ENCODE results near the gene PDX1.

Gene PDX1

DNA sequence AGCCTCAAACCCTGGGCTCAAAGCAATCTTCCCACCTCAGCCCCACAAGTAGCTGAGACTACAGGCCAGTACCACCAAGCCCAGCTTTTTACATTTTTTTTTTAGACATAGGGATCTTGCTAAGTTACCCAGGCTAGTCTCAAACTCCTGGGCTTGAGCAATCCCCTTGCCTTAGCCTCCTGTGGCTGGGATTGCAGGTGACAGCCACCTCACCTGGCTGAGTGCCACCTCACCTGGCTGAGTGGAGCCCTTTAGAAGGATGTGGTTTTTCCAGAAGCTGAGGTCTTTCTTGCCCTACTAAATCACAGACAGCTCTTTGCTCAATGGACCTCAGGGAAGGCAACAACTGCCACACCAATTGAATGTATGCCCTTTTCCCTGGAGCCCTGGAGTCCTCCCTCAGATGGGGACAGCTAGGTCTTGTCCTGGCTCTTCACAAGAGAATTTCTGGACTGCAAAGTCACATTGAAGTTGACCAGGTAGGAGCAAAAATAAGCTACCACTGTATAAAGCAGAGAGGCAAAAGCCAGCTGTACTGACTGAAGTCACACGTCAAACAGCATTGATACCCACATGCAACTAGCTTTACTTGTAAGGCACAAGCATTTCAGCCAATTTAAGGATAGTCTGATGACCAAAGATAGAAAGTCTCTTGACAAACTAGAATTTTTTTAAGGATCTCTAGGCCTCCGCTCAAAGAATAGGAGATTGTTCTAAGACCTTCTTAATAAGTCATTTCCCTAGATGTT lies 14.0 kb downstream of the PDX1 start:
- Histone ChIP-seq H4K20me1 (ENCODE audit: insufficient read depth, low read length) (no peaks in the 10 kb centered on the region), H3K9me3 (ENCODE audit: insufficient read depth, low read length, severe bottlenecking) (no peaks in the 10 kb centered on the region), H3K79me2 (ENCODE audit: insufficient read depth, low read length) (no peaks in the 10 kb centered on the region), H3K36me3 (ENCODE audit: insufficient read depth, low read length) (no peaks in the 10 kb centered on the region), H3K4me2 (ENCODE audit: insufficient read depth, low read length) (no peak overlapping the region), H3K27me3 (ENCODE audit: insufficient read depth, low read length, poor library complexity) (no peaks in the 10 kb centered on the region), H2AFZ (ENCODE audit: low read depth, low read length) (no peak overlapping the region), H3K4me3 (ENCODE audit: low read depth in 1 of 2, low read length in 2 of 2) (no peak overlapping the region), H3K9ac (ENCODE audit: low read depth, low read length) (no peak overlapping the region), H3K27ac (ENCODE audit: low read length) (no peak overlapping the region), H3K4me1 (ENCODE audit: insufficient read depth, low read length) (no peaks in the 10 kb centered on the region)
- ATAC-seq (ENCODE audit: insufficient read depth, low read depth) (no peak), DNase-seq (no peak)
- TF ChIP-seq, protein P1, sequence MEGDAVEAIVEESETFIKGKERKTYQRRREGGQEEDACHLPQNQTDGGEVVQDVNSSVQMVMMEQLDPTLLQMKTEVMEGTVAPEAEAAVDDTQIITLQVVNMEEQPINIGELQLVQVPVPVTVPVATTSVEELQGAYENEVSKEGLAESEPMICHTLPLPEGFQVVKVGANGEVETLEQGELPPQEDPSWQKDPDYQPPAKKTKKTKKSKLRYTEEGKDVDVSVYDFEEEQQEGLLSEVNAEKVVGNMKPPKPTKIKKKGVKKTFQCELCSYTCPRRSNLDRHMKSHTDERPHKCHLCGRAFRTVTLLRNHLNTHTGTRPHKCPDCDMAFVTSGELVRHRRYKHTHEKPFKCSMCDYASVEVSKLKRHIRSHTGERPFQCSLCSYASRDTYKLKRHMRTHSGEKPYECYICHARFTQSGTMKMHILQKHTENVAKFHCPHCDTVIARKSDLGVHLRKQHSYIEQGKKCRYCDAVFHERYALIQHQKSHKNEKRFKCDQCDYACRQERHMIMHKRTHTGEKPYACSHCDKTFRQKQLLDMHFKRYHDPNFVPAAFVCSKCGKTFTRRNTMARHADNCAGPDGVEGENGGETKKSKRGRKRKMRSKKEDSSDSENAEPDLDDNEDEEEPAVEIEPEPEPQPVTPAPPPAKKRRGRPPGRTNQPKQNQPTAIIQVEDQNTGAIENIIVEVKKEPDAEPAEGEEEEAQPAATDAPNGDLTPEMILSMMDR (IDR thresholded peaks at IDR 0.05; ENCODE audit: borderline replicate concordance, extremely low read depth, low read length, poor library complexity, severe bottlenecking) = no peak
- TF ChIP-seq EZH2 (IDR thresholded peaks at IDR 0.05; ENCODE audit: borderline replicate concordance, low read depth, low read length, severe bottlenecking) = no peak

DNA sequence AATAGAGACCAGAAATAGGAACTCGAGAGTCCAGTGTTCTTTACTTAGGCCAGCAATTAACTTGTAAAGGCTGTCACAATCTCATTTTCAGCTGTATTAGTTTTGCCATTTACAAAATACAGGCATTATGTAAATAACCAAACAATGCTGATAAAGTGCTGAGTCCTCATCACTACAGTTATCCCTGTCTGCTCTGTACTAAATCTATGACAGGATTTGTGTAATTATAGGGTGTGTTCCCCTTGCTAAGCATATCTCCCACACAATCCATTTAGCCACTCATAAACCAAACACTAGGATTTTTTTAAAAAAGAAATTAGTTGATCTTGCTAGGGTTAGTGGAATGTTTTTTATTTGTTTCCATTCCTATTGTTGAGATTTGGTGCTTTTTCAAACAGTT lies 23.2 kb downstream of the PDX1 start:
- Histone ChIP-seq H2AFZ (ENCODE audit: low read depth, low read length) (no peak overlapping the region), H3K79me2 (ENCODE audit: insufficient read depth, low read length) (no peaks in the 10 kb centered on the region), H4K20me1 (ENCODE audit: insufficient read depth, low read length) (no peaks in the 10 kb centered on the region), H3K27me3 (ENCODE audit: insufficient read depth, low read length, poor library complexity) (no peaks in the 10 kb centered on the region), H3K4me1 (ENCODE audit: insufficient read depth, low read length) (no peaks in the 10 kb centered on the region), H3K36me3 (ENCODE audit: insufficient read depth, low read length) (no peaks in the 10 kb centered on the region), H3K4me2 (ENCODE audit: insufficient read depth, low read length) (no peak overlapping the region), H3K9ac (ENCODE audit: low read depth, low read length) (no peak overlapping the region), H3K4me3 (ENCODE audit: low read depth in 1 of 2, low read length in 2 of 2) (no peak overlapping the region), H3K27ac (ENCODE audit: low read length) (no peak overlapping the region), H3K9me3 (ENCODE audit: insufficient read depth, low read length, severe bottlenecking) (peaks cover 7% of the 10 kb centered on the region)
- no peak for DNase-seq
- ATAC-seq (ENCODE audit: insufficient read depth, low read depth) = no peak
- no peak for TF ChIP-seq EZH2 (IDR thresholded peaks at IDR 0.05; ENCODE audit: borderline replicate concordance, low read depth, low read length, severe bottlenecking)
- TF ChIP-seq, protein P1 (IDR thresholded peaks at IDR 0.05; ENCODE audit: borderline replicate concordance, extremely low read depth, low read length, poor library complexity, severe bottlenecking) = no peak

- peak overlapping the region in 1 of 2 experiments; percentile 55; a peak in 2 of 4 replicates for H3K4me3 ChIP-seq (ENCODE audit: low read depth in 1 of 2, low read length in 2 of 2)
- H3K9ac ChIP-seq (ENCODE audit: low read depth, low read length) = peak overlapping the region; percentile 58
- no peak for DNase-seq
- H3K27me3 ChIP-seq (ENCODE audit: insufficient read depth, low read length, poor library complexity) = peaks cover 9% of the 10 kb centered on the region
- H3K27ac ChIP-seq (ENCODE audit: low read length) = no peak overlapping the region
- no peaks in the 10 kb centered on the region for H3K79me2 ChIP-seq (ENCODE audit: insufficient read depth, low read length)
- peak overlapping the region; percentile 87 for H3K4me2 ChIP-seq (ENCODE audit: insufficient read depth, low read length)
- peak overlapping the region; percentile 86 for H2AFZ ChIP-seq (ENCODE audit: low read depth, low read length)
- no peak for ATAC-seq (ENCODE audit: insufficient read depth, low read depth)
- TF ChIP-seq EZH2 (IDR thresholded peaks at IDR 0.05; ENCODE audit: borderline replicate concordance, low read depth, low read length, severe bottlenecking) = no peak
- no peaks in the 10 kb centered on the region for H3K9me3 ChIP-seq (ENCODE audit: insufficient read depth, low read length, severe bottlenecking)
- no peaks in the 10 kb centered on the region for H3K36me3 ChIP-seq (ENCODE audit: insufficient read depth, low read length)
- peaks cover 12% of the 10 kb centered on the region for H3K4me1 ChIP-seq (ENCODE audit: insufficient read depth, low read length)
- no peaks in the 10 kb centered on the region for H4K20me1 ChIP-seq (ENCODE audit: insufficient read depth, low read length)
These were observed 33.3 kb downstream of the PDX1 start for GRCh38 chr13:27952876-27953675.

Measured in DND-41 (cell line).